Stomach (tissue), 4 donors: ENCODE data around the gene MAP1S.

Experiments
- POLR2A ChIP-seq, 4 donors: fragments of 450-650 bp; IDR thresholded peaks; one replicate each; pipeline ENCODE4 v1.6.1; 2016; ENCODE audit warnings: antibody characterized with exemption in 4 of 4, control low read depth in 2 of 4, mild to moderate bottlenecking in 1 of 4, moderate library complexity in 1 of 4
- TF ChIP-seq, protein P1 (sequence below), 7 experiments: fragments of 450-650 bp in 4 of 7; fragments of 200-600 bp in 3 of 7; sonication (generic) in 3 of 7; IDR thresholded peaks; one replicate each; pipeline ENCODE4 v1.5.1; 2016 to 2019; ENCODE audit warnings: antibody characterized with exemption in 7 of 7, control low read depth in 2 of 7, mild to moderate bottlenecking in 1 of 7

DNA sequence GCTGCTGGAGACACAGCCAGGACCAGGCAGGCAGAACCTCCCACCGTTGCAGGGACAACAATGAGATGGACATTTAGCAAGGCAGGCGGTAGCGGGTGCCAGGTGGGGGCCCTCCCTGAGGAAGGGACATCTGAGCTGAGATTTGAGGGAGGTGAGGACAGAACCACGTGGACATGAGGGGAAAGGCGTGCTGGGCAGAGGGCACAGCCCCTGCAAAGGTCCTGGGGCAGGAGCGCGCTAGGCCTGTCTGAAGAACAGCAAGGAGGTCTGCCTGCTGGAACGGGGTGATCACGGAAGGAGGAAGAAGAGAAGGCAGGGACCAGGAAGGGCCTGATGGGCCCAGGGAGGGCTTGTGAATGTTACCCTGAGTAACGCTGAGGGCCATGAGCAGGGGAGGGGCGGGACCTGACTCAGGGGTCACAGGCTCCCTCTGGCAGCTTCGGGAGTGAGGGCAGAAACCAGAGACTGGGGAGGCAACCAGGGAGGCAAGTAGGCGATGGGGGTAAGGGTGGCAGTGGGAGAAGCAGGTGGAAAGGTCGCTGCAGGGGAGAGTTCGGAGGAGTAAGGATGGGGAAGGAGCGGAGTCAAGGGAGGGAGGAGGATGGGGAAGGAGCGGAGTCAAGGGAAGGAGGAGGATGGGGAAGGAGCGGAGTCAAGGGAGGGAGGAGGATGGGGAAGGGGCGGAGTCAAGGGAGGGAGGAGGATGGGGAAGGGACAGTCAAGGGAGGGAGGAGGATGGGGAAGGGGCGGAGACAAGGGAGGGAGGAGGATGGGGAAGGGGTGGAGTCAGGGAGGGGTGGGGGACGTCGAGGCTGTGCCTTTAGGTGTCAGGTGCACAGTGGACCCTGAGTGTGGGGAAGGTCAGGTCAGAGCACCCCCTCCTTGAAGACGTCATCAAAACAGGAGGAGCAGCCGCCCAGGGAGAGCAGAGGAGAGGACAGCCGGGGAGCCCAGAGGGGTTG lies 60.0 kb downstream of the MAP1S start:
- TF ChIP-seq, protein P1, sequence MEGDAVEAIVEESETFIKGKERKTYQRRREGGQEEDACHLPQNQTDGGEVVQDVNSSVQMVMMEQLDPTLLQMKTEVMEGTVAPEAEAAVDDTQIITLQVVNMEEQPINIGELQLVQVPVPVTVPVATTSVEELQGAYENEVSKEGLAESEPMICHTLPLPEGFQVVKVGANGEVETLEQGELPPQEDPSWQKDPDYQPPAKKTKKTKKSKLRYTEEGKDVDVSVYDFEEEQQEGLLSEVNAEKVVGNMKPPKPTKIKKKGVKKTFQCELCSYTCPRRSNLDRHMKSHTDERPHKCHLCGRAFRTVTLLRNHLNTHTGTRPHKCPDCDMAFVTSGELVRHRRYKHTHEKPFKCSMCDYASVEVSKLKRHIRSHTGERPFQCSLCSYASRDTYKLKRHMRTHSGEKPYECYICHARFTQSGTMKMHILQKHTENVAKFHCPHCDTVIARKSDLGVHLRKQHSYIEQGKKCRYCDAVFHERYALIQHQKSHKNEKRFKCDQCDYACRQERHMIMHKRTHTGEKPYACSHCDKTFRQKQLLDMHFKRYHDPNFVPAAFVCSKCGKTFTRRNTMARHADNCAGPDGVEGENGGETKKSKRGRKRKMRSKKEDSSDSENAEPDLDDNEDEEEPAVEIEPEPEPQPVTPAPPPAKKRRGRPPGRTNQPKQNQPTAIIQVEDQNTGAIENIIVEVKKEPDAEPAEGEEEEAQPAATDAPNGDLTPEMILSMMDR (IDR thresholded peaks at IDR 0.05), result no peak
- no peak for TF ChIP-seq POLR2A (IDR thresholded peaks at IDR 0.05)
